K562 (cell line): ENCODE data around the gene NAT9. TPM values are rescaled to one million over a fixed set of nuclear protein-coding genes. Genes with fewer than 3 reads are reported as not detected.

Experiments
- ARID1B ChIP-seq: fragments of 450-650 bp; IDR thresholded peaks from 2 replicates; pipeline ENCODE4 v1.6.1; 2016; ENCODE audit warnings: antibody characterized with exemption, mild to moderate bottlenecking, inconsistent platforms
- CBX5 ChIP-seq: IDR thresholded peaks from 2 replicates; pipeline ENCODE4 v1.6.1; 2014; ENCODE audit warnings: low read depth, borderline replicate concordance
- ZBTB17 ChIP-seq: fragments of 450-650 bp; formaldehyde crosslinking; IDR thresholded peaks from 2 replicates; pipeline ENCODE4 v1.4.0; 2020; ENCODE audit warnings: mild to moderate bottlenecking
- ZNF239 ChIP-seq: fragments of 250-450 bp; sonication (Bioruptor Pico); IDR thresholded peaks from 2 replicates; pipeline ENCODE4 v1.4.0; 2020; ENCODE audit warnings: mild to moderate bottlenecking
- ZNF280B ChIP-seq: fragments of 250-450 bp; sonication (Bioruptor Pico); IDR thresholded peaks from 2 replicates; pipeline ENCODE4 v1.5.1; 2021; ENCODE audit warnings: mild to moderate bottlenecking
- polyA plus RNA-seq, 8 experiments: library from polyadenylated mRNA; depleted of rRNA in 4 of 8; stranded (reverse) in 5 of 8; unstranded in 3 of 8; fragments of >200 nt; fragmentation: Nextera tagmentation in 2 of 8; fragmentation: Illumina TruSeq in 1 of 8; extraction: Ambion mirVana in 2 of 8; extraction: Trizol in 1 of 8; gene quantifications; 2 replicates each; pipeline versions ENCODE4 v1.2.1 to v1.2.3, GENCODE V29; 2011 to 2014; ENCODE audit warnings: inconsistent platforms in 1 of 8, missing spikeins in 1 of 8
- total RNA-seq, 7 experiments: library from RNA; depleted of rRNA in 6 of 7; stranded (reverse); fragments of >200 nt in 6 of 7; fragmentation: Illumina TruSeq in 2 of 7; extraction: Trizol in 2 of 7; gene quantifications; 2 replicates each; pipeline versions ENCODE4 v1.2.1 to v1.2.3, GENCODE V29; 2011 to 2021; ENCODE audit warnings: low replicate concordance in 1 of 7
- TF ChIP-seq, protein P1 (sequence below), 2 experiments: fragments of 450-650 bp; IDR thresholded peaks; 2 replicates each; pipeline ENCODE4 v1.6.1; 2016; ENCODE audit warnings: mild to moderate bottlenecking in 2 of 2, borderline replicate concordance in 1 of 2, low read depth in 1 of 2, moderate library complexity in 1 of 2

The NAT9 gene
- total and polyA plus RNA-seq, 9 of the 15 experiments (the other 6 are each of a cell fraction or from before 2014, with no cell fraction given): 4.2 to 63.6 (median 40.8) TPM

DNA sequence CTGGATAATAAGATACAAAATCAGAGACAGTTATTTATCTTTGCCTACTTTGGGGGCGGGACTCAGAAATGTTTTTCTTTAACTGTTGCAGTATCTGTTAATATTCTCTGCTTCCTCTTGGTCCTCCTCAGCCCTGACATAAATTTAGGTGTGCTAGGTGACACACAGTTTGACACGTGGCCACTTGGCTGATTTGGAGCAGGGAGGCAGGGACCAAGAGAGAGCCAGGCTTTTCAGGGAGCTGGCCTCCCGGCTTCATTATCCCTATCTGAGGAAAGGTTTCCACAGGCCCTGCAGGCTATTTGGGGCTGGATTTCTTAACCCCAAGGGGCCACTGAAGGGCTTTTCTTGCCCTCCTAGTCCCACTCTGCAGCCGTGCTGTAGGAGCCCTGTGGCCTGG is 20.1 kb upstream of the NAT9 start (continued):
- TF ChIP-seq, protein P1, sequence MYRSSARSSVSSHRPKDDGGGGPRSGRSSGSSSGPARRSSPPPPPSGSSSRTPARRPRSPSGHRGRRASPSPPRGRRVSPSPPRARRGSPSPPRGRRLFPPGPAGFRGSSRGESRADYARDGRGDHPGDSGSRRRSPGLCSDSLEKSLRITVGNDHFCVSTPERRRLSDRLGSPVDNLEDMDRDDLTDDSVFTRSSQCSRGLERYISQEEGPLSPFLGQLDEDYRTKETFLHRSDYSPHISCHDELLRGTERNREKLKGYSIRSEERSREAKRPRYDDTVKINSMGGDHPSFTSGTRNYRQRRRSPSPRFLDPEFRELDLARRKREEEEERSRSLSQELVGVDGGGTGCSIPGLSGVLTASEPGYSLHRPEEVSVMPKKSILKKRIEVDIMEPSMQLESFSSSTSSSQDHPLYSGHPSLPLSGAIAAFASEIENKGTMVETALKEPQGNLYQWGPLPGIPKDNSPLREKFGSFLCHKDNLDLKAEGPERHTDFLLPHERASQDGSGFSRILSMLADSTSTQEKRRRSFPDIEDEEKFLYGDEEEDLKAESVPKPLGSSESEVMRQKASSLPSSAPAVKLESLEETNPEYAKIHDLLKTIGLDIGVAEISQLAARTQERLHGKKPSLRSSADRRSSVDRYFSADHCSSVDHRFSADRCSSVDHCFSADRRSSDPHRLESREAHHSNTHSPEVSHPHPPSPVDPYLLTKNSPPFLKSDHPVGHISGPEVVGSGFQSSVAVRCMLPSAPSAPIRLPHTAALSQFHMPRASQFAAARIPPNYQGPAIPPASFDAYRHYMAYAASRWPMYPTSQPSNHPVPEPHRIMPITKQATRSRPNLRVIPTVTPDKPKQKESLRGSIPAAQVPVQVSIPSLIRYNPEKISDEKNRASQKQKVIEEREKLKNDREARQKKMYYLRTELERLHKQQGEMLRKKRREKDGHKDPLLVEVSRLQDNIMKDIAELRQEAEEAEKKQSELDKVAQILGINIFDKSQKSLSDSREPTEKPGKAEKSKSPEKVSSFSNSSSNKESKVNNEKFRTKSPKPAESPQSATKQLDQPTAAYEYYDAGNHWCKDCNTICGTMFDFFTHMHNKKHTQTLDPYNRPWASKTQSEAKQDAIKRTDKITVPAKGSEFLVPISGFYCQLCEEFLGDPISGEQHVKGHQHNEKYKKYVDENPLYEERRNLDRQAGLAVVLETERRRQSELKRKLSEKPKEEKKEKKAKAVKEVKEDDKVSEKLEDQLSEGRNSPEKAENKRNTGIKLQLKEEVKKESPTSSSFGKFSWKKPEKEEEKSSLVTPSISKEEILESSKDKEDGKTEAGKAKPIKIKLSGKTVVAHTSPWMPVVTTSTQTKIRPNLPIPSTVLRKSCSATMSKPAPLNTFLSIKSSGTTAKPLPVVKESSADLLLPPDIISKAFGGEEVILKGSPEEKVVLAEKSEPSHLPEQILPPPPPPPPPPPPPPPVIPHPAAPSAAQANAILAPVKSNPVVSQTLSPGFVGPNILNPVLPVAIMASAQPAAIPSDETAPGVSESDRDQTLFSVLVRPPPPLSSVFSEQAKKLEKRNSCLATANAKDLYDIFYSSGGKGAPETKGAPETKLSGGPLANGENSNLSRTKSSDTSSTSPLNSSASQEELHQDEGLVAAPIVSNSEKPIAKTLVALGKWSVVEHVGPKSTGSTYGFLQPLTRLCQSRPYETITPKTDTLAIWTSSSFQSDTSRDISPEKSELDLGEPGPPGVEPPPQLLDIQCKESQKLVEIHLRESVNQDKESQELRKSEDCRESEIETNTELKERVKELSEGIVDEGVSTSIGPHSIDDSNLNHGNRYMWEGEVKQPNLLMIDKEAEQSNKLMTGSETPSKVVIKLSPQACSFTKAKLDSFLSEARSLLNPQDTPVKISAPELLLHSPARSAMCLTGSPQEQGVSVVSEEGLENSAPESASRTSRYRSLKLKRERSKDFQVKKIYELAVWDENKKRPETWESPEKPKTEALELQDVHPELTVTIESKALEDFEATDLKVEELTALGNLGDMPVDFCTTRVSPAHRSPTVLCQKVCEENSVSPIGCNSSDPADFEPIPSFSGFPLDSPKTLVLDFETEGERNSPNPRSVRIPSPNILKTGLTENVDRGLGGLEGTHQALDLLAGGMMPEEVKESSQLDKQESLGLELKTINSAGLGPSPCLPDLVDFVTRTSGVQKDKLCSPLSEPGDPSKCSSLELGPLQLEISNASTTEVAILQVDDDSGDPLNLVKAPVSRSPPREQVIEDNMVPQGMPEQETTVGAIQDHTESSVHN (IDR thresholded peaks at IDR 0.05; ENCODE audit: borderline replicate concordance in 1 of 2, low read depth in 1 of 2): no peak
- TF ChIP-seq ZNF239 (CRISPR knock-in tag) (no peak), CBX5 (no peak), ZBTB17 (CRISPR knock-in tag) (no peak), ARID1B (no peak), ZNF280B (no peak)
